Panc1 (cell line): ENCODE data around the gene SNED1.

ENCODE experiments used
- POLR2AphosphoS5 ChIP-seq: IDR thresholded peaks from 2 replicates; pipeline ENCODE4 v1.6.1; 2012; ENCODE audit warnings: mild to moderate bottlenecking, low read depth, low read length, moderate library complexity
- TF ChIP-seq, protein P1 (sequence below): fragments of 450-650 bp; IDR thresholded peaks from 2 replicates; pipeline ENCODE4 v1.5.1; 2017; ENCODE audit warnings: mild to moderate bottlenecking
- TF ChIP-seq, protein P2 (sequence below), 2 experiments: IDR thresholded peaks; 2 replicates each; pipeline ENCODE4 v1.6.1; 2011 to 2012; ENCODE audit warnings: low read depth in 2 of 2, control low read depth in 1 of 2, low read length in 1 of 2, mild to moderate bottlenecking in 1 of 2, moderate library complexity in 1 of 2; ENCODE audit not compliant: insufficient read depth in 1 of 2

DNA sequence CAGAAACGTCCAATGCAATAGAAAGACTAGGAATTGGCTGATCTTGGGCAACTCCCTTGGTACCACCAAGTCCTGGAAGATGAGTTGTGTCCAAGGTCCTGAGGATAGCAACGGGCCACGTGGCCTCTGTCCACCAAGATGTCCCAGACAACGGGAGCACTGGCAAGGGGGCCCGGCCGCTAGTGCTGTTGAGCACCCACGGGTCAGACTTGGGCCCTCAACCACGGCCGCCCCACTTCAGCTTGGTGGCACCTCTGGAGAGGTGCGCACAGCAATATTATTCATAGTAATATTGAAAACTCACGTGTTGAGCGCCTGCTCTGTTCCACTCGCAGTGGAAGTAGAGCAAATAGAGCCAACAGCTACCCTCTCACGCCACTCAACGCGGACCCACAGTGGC lies 131.9 kb downstream of the SNED1 start:
- TF ChIP-seq POLR2AphosphoS5, result no peak
- TF ChIP-seq, protein P1, sequence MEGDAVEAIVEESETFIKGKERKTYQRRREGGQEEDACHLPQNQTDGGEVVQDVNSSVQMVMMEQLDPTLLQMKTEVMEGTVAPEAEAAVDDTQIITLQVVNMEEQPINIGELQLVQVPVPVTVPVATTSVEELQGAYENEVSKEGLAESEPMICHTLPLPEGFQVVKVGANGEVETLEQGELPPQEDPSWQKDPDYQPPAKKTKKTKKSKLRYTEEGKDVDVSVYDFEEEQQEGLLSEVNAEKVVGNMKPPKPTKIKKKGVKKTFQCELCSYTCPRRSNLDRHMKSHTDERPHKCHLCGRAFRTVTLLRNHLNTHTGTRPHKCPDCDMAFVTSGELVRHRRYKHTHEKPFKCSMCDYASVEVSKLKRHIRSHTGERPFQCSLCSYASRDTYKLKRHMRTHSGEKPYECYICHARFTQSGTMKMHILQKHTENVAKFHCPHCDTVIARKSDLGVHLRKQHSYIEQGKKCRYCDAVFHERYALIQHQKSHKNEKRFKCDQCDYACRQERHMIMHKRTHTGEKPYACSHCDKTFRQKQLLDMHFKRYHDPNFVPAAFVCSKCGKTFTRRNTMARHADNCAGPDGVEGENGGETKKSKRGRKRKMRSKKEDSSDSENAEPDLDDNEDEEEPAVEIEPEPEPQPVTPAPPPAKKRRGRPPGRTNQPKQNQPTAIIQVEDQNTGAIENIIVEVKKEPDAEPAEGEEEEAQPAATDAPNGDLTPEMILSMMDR, result no peak
- TF ChIP-seq, protein P2, sequence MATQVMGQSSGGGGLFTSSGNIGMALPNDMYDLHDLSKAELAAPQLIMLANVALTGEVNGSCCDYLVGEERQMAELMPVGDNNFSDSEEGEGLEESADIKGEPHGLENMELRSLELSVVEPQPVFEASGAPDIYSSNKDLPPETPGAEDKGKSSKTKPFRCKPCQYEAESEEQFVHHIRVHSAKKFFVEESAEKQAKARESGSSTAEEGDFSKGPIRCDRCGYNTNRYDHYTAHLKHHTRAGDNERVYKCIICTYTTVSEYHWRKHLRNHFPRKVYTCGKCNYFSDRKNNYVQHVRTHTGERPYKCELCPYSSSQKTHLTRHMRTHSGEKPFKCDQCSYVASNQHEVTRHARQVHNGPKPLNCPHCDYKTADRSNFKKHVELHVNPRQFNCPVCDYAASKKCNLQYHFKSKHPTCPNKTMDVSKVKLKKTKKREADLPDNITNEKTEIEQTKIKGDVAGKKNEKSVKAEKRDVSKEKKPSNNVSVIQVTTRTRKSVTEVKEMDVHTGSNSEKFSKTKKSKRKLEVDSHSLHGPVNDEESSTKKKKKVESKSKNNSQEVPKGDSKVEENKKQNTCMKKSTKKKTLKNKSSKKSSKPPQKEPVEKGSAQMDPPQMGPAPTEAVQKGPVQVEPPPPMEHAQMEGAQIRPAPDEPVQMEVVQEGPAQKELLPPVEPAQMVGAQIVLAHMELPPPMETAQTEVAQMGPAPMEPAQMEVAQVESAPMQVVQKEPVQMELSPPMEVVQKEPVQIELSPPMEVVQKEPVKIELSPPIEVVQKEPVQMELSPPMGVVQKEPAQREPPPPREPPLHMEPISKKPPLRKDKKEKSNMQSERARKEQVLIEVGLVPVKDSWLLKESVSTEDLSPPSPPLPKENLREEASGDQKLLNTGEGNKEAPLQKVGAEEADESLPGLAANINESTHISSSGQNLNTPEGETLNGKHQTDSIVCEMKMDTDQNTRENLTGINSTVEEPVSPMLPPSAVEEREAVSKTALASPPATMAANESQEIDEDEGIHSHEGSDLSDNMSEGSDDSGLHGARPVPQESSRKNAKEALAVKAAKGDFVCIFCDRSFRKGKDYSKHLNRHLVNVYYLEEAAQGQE (IDR thresholded peaks at IDR 0.05; ENCODE audit: insufficient read depth in 1 of 2, low read depth in 2 of 2, low read length in 1 of 2), result no peak
